ENCODE data around the gene B4GALNT2. TPM values are rescaled to one million over a fixed set of nuclear protein-coding genes. Genes with fewer than 3 reads are reported as not detected.

Gene B4GALNT2
- total and polyA plus RNA-seq, 2 of the 13 experiments (the other 11 are each of a cell fraction or from before 2014, with no cell fraction given) = not detected

DNA sequence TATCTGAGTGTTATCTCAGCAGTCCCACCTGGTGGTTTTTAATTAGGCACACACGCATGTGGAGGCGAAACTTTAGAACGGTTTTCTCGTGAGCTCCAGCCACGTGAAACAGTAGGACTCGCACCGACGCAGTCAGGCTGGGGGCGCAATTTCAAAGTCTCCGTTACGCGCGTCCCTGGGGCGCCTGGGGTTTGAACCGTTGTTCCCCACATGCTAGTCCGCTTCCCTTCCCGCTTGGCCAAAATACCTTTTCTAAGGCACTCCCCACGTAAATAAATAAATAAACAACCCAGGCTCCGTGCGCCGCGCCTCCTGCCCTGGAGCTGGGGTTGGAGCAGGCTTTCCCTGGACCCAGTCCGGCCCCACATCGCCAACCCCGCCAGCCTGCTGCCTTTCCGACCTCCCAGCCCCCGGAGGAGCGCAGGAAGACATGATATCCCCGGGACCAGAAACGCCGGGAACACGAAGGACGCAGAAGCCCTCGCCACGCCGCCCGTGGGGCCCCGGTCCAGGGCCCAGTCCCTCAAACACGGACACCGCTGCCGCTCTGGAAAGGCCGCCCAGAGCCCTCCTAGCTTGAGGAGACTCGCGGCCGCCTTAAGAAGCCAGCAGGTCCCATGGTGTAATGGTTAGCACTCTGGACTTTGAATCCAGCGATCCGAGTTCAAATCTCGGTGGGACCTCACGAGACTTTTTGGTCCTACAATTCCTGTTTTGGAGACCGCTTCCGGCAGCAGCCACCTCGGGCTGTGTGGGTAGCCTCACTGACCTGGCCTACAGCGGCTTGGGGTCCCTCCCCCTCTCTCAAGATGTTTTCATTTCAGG is 59.6 kb downstream of the B4GALNT2 start (continued):
- TF ChIP-seq TEF (CRISPR knock-in tag; IDR thresholded peaks at IDR 0.05) (peak; percentile 86; the same call in 1 of the 2 replicates), KDM1A (CRISPR knock-in tag; IDR thresholded peaks at IDR 0.05) (no peak; the same call in 1 of the 2 replicates), ADNP (CRISPR knock-in tag; IDR thresholded peaks at IDR 0.05) (peak; percentile 73), ZBTB38 (CRISPR knock-in tag; IDR thresholded peaks at IDR 0.05) (peak; percentile 43), ZNF234 (CRISPR knock-in tag; conservative IDR thresholded peaks at IDR 0.05) (peak; percentile 18), MYNN (CRISPR knock-in tag; IDR thresholded peaks at IDR 0.05; ENCODE audit: low read depth) (peak; percentile 76; the same call in 1 of the 2 replicates), ARNTL (CRISPR knock-in tag; IDR thresholded peaks at IDR 0.05) (peak; percentile 77), SP4 (CRISPR knock-in tag; IDR thresholded peaks at IDR 0.05) (no peak), ZNF891 (CRISPR knock-in tag; IDR thresholded peaks at IDR 0.05) (peak; percentile 94), HOXD1 (CRISPR knock-in tag; IDR thresholded peaks at IDR 0.05) (peak; percentile 76), KAT8 (CRISPR knock-in tag; IDR thresholded peaks at IDR 0.05) (peak; percentile 79), DNMT3B (CRISPR knock-in tag; conservative IDR thresholded peaks at IDR 0.05) (peak; percentile 86), NONO (IDR thresholded peaks at IDR 0.05) (no peak), NONO (CRISPR knock-in tag; conservative IDR thresholded peaks at IDR 0.05) (peak; percentile 33; the same call in 1 of the 2 replicates), SAFB2 (CRISPR knock-in tag; IDR thresholded peaks at IDR 0.05; ENCODE audit: borderline replicate concordance, low read depth) (no peak; the same call in 1 of the 2 replicates), ATF2 (CRISPR knock-in tag; IDR thresholded peaks at IDR 0.05) (peak; percentile 82), ETS1 (CRISPR knock-in tag; IDR thresholded peaks at IDR 0.05) (peak; percentile 73), XRCC5 (optimal IDR thresholded peaks at IDR 0.05; ENCODE audit: low read length) (peak; percentile 59), ZNF143 (CRISPR knock-in tag; IDR thresholded peaks at IDR 0.05) (no peak; the same call in 1 of the 2 replicates), EZH2 (conservative IDR thresholded peaks at IDR 0.05; ENCODE audit: low read depth, low read length) (no peak), CERS6 (CRISPR knock-in tag; IDR thresholded peaks at IDR 0.05) (peak; percentile 67; the same call in 1 of the 2 replicates), CBFB (CRISPR knock-in tag; IDR thresholded peaks at IDR 0.05) (peak; percentile 48)
- TF ChIP-seq, protein P1, sequence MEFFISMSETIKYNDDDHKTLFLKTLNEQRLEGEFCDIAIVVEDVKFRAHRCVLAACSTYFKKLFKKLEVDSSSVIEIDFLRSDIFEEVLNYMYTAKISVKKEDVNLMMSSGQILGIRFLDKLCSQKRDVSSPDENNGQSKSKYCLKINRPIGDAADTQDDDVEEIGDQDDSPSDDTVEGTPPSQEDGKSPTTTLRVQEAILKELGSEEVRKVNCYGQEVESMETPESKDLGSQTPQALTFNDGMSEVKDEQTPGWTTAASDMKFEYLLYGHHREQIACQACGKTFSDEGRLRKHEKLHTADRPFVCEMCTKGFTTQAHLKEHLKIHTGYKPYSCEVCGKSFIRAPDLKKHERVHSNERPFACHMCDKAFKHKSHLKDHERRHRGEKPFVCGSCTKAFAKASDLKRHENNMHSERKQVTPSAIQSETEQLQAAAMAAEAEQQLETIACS (CRISPR knock-in tag; IDR thresholded peaks at IDR 0.05) = peak; percentile 45
- TF ChIP-seq, protein P2, sequence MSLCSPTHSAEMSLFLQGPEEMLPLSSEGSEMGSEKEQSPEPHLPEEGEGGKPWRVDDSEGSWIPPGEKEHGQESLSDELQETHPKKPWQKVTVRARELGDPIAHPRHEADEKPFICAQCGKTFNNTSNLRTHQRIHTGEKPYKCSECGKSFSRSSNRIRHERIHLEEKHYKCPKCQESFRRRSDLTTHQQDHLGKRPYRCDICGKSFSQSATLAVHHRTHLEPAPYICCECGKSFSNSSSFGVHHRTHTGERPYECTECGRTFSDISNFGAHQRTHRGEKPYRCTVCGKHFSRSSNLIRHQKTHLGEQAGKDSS (CRISPR knock-in tag; IDR thresholded peaks at IDR 0.05; ENCODE audit: borderline replicate concordance, low read depth) = peak; percentile 48; the same call in 1 of the 2 replicates
